ENCODE results near the gene ANKRD49. TPM values are rescaled to one million over a fixed set of nuclear protein-coding genes. Genes with fewer than 3 reads are reported as not detected.

Gene ANKRD49
- total and polyA plus RNA-seq, 10 of the 15 experiments (the other 5 are each of a cell fraction or from before 2014, with no cell fraction given): 19.2 to 46.6 (median 33.6) TPM

- no peak for TF ChIP-seq USF1 (IDR thresholded peaks at IDR 0.05; ENCODE audit: borderline replicate concordance, extremely low read length, insufficient read depth, low read depth, low read length)
- no peak for TF ChIP-seq ATF2 (IDR thresholded peaks at IDR 0.05; ENCODE audit: low read length)
Observed at GRCh38 chr11:94455861-94456260, 37.9 kb upstream of the ANKRD49 start (continued).

- peak overlapping the region; percentile 41 for H3K27ac ChIP-seq (ENCODE audit: control insufficient read depth, insufficient read depth)
- H2AFZ ChIP-seq (ENCODE audit: control insufficient read depth, low read depth, low read length): peak overlapping the region; percentile 46
- ChIA-PET SMC1A (ENCODE audit: uncharacterized antibody, unreplicated experiment) (interaction anchor here (1.0 to 1.2 kb wide), 2 partner anchors 12 to 45 kb away, joined by 3 to 4 read pairs; no protein-coding TSS in a partner anchor), CTCF (no interaction called here), RAD21 (ENCODE audit: unreplicated experiment) (interaction anchor here (0.6 to 2.3 kb wide), 2 partner anchors 16 to 674 kb away, joined by 3 to 5 read pairs; partner anchors contain the start of gene MED17), POLR2A (no interaction called here)
- ATAC-seq: peak; percentile 70
- no peak overlapping the region for H3K4me3 ChIP-seq
- peaks cover 9% of the 10 kb centered on the region; the same call in 1 of the 2 replicates for H3K4me1 ChIP-seq (ENCODE audit: control insufficient read depth, insufficient read depth, low read length)
- H3K27me3 ChIP-seq (replicated peaks in 1 of 2; ENCODE audit: control insufficient read depth in 2 of 2, insufficient read depth in 2 of 2, low read length in 1 of 2): no peaks in the 10 kb centered on the region
- FAIRE-seq: peak; percentile 41
- H3K9ac ChIP-seq (ENCODE audit: control insufficient read depth, insufficient read depth, low read length): no peak overlapping the region
- H3K79me2 ChIP-seq (ENCODE audit: control insufficient read depth, insufficient read depth, low read length): no peaks in the 10 kb centered on the region
- in situ Hi-C loops (cut with MboI): no loop called here
- WGBS (ENCODE audit: insufficient coverage, insufficient replicate concordance, low lambda C conversion rate, missing lambda C conversion rate): 74% methylated on average over 4 of the region's 4 CpGs
- peak overlapping the region; percentile 51; the same call in 1 of the 2 replicates for H3K4me2 ChIP-seq (ENCODE audit: control insufficient read depth, insufficient read depth)
- H3K36me3 ChIP-seq (ENCODE audit: control insufficient read depth in 2 of 2, insufficient read depth in 2 of 2, low read length in 1 of 2): peaks cover 2 to 9% of the 10 kb centered on the region in 2 experiments
- BruUV-seq (replicated peaks): no TSS peak
- H3K9me3 ChIP-seq (replicated peaks; ENCODE audit: control insufficient read depth, insufficient read depth, low read length): no peaks in the 10 kb centered on the region; the same call in 2 of the 3 replicates
- H4K20me1 ChIP-seq (ENCODE audit: control insufficient read depth, insufficient read depth): no peaks in the 10 kb centered on the region
- 0 out of 2 replicates have a peak, but pooled peaks have one; percentile 52 for TF ChIP-seq ATF2 (IDR thresholded peaks at IDR 0.05; ENCODE audit: low read length)
- TF ChIP-seq PAX8 (IDR thresholded peaks at IDR 0.05): no peak
- peak; percentile 71; the same call in 1 of the 2 replicates for TF ChIP-seq NFIC (IDR thresholded peaks at IDR 0.05; ENCODE audit: low read depth, low read length)
- no peak for TF ChIP-seq USF2 (IDR thresholded peaks at IDR 0.05; ENCODE audit: borderline replicate concordance, low read depth, low read length)
- TF ChIP-seq IRF5 (IDR thresholded peaks at IDR 0.05; ENCODE audit: borderline replicate concordance): no peak
- TF ChIP-seq RUNX3 (IDR thresholded peaks at IDR 0.05; ENCODE audit: low read length): peak; percentile 55
- peak; percentile 36; the same call in 1 of the 2 replicates for TF ChIP-seq ATF7 (IDR thresholded peaks at IDR 0.05; ENCODE audit: low read depth)
- peak; percentile 54; the same call in 1 of the 2 replicates for TF ChIP-seq JUNB (IDR thresholded peaks at IDR 0.05)
- TF ChIP-seq HDAC6 (IDR thresholded peaks at IDR 0.05; ENCODE audit: unreplicated experiment): no peak
- peak; percentile 41; the same call in 1 of the 2 replicates for TF ChIP-seq CREB1 (IDR thresholded peaks at IDR 0.05; ENCODE audit: low read depth)
- peak; percentile 51; the same call in 1 of the 2 replicates for TF ChIP-seq CREM (IDR thresholded peaks at IDR 0.05; ENCODE audit: low read depth)
- intact Hi-C loops (cut with micrococcal nuclease; ENCODE audit: unreplicated experiment): no loop called here
- no peak for DNase-seq (ENCODE audit: low read depth, low spot score)
Observed at GRCh38 chr11:94457118-94458029, 36.4 kb upstream of the ANKRD49 start.

All from GM12878 (cell line).